ENCODE data around the gene SPATA32.

The SPATA32 gene

DNA sequence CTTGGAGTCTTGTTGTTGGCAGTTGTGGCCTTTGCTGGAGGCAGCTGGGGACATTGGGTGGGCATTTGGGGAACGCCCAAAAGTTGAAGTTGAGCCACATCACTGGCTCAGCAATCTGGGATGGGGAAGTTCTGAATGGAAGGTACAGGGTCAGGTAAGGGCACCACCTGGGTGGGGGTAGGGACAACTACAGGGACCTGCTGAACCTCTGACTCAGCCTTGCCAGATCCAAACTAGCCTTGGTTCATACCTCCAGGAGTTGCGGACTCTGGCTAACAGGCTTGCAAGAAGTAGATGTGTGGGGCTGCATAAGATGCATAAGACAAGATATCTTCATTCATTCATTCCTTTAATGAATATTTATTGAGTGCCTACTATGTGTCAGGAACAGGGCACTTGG is 24.2 kb downstream of the SPATA32 start:
- DNase-seq (ENCODE audit: low spot score): no peak
- TF ChIP-seq, protein P1, sequence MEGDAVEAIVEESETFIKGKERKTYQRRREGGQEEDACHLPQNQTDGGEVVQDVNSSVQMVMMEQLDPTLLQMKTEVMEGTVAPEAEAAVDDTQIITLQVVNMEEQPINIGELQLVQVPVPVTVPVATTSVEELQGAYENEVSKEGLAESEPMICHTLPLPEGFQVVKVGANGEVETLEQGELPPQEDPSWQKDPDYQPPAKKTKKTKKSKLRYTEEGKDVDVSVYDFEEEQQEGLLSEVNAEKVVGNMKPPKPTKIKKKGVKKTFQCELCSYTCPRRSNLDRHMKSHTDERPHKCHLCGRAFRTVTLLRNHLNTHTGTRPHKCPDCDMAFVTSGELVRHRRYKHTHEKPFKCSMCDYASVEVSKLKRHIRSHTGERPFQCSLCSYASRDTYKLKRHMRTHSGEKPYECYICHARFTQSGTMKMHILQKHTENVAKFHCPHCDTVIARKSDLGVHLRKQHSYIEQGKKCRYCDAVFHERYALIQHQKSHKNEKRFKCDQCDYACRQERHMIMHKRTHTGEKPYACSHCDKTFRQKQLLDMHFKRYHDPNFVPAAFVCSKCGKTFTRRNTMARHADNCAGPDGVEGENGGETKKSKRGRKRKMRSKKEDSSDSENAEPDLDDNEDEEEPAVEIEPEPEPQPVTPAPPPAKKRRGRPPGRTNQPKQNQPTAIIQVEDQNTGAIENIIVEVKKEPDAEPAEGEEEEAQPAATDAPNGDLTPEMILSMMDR (IDR thresholded peaks at IDR 0.05; ENCODE audit: extremely low read depth, missing control alignments): no peak

DNA sequence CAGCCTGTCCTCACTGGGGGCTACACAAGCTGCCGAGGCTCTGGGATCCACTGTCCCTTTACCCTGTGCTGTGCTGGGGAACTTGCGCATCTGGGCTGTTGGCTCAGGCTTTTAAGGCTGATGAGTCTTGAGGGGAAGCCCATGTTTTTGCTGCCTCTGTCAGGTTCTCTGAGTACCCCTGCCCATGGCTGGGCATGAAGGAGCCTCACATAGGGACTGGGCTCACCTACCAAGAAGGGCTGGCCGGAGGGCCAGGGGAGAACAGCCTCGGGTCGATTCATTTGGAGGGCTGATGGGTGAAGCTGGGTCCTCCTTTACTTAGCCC is 25.6 kb downstream of the SPATA32 start:
- no peak for DNase-seq (ENCODE audit: low spot score)
- TF ChIP-seq, protein P1 (IDR thresholded peaks at IDR 0.05; ENCODE audit: extremely low read depth, missing control alignments): no peak

DNA sequence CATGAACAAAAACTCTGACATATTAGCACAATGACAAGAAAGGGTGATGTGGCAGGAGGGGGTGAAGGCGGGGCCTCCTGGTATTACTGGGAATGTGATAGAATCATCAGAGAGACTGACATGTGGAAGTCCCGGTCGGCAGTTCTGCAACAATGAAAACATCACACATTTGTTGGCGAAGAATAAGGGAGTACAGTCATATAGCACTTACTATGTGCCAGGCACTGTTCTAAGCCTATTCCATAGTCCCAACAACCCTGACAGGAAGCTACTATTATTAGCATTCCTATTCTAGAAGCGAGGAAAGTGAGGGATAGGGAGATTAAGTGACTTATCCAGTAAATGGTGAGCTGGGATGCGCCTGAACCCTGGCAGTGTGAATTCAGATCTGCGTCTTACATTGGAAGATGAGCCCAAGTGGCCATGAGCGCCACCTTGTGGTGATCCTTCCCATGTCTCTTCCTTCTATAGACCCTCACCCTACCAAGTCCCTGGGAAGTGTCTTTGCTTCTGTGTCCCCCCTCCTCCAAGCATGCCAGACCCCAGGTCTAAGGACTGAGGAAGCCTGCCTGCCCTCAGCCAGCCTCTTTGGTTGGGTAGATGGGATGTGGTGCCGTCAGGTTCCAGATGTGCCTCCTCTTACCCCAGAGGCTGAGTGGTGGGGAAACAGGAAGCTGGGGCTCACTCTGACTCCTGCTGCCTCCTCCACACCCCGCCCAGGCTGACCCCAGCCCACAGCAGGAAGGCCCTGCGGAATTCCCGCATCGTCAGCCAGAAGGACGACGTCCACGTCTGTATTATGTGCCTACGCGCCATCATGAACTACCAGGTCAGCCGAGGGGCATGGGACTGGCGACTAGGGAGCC is 26.2 kb downstream of the SPATA32 start:
- TF ChIP-seq, protein P1 (IDR thresholded peaks at IDR 0.05; ENCODE audit: extremely low read depth, missing control alignments): peak; percentile 63
- DNase-seq (ENCODE audit: low spot score): peak; percentile 83

DNA sequence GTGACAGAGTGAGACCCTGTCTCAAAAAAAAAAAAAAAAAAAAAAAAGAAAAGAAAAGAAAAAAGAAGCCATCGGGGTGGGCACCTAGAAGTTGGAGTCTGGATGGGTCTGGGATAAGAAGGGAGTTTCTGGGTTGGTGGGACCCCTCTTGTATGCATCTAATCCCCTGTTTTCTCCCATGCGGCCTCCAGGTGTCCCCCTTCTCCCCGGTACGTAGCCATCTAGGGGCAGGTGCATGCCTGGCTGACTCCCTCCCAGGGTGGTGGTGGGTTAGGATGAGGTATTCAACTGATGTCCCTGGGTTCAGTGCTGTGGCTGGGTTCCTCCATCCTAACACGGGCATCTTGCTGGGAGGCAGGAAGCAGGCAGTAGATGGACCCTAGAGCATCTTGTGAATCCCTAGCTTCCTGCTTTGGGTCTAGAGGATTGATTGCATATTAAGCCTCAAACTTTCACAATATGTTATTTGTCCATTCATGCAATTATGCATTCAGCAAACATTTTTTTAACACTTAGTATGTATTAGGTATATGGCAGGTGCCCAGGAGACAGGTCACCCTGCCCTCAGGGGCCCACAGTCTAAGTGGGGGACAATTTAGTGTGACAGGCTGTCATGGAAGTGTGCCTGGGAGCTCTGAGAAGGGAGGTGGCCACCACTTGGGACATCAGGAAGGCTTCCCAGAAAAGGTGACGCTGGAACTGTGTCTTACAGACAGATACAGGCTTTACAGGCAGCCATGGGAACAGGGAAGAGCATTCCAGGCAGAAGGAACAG is 27.1 kb downstream of the SPATA32 start:
- TF ChIP-seq, protein P1 (IDR thresholded peaks at IDR 0.05; ENCODE audit: extremely low read depth, missing control alignments): peak; percentile 19
- no peak for DNase-seq (ENCODE audit: low spot score)

GRCh38 chr17:45233423-45233924 is 28.4 kb downstream of the SPATA32 start:
- DNase-seq (ENCODE audit: low spot score): no peak
- TF ChIP-seq, protein P1 (IDR thresholded peaks at IDR 0.05; ENCODE audit: extremely low read depth, missing control alignments): no peak

- TF ChIP-seq, protein P1 (IDR thresholded peaks at IDR 0.05; ENCODE audit: extremely low read depth, missing control alignments): no peak
- DNase-seq (ENCODE audit: low spot score): no peak
These were observed 29.1 kb downstream of the SPATA32 start for GRCh38 chr17:45232514-45233422.
